Loucy (cell line): ENCODE measurements around the gene F7.
"Not testable (repeated sequence)": the region's sequence is repeated elsewhere in the genome, so short reads cannot be mapped to it uniquely, and the experiment has no call there.

Source experiments
- H2AFZ ChIP-seq: fragments of 200-600 bp; sonication (generic); 2 replicates; pipeline ENCODE4 v1.6.0; 2016; ENCODE audit warnings: antibody characterized with exemption, mild to moderate bottlenecking, low read length, moderate library complexity
- H3F3A ChIP-seq: fragments of 200-600 bp; 2 replicates; pipeline ENCODE4 v1.6.0; 2016; ENCODE audit warnings: antibody characterized with exemption, low read depth, mild to moderate bottlenecking
- H3K27me3 ChIP-seq: fragments of 200-600 bp; sonication (generic); 2 replicates; pipeline ENCODE4 v1.6.1; 2014; ENCODE audit warnings: low read length, mild to moderate bottlenecking; ENCODE audit not compliant: insufficient read depth, poor library complexity, severe bottlenecking
- H3K36me3 ChIP-seq: fragments of 200-600 bp; sonication (generic); 2 replicates; pipeline ENCODE4 v1.6.1; 2016; ENCODE audit warnings: low read length; ENCODE audit not compliant: insufficient read depth
- H3K4me1 ChIP-seq: fragments of 200-600 bp; sonication (generic); 2 replicates; pipeline ENCODE4 v1.5.1; 2014; ENCODE audit warnings: low read length, mild to moderate bottlenecking; ENCODE audit not compliant: insufficient read depth, poor library complexity, severe bottlenecking
- H3K4me2 ChIP-seq: fragments of 200-600 bp; sonication (generic); 2 replicates; pipeline ENCODE4 v1.6.0; 2014; ENCODE audit warnings: antibody characterized with exemption, low read length, low read depth, mild to moderate bottlenecking; ENCODE audit not compliant: poor library complexity, severe bottlenecking
- H3K4me3 ChIP-seq: fragments of 200-600 bp; sonication (generic); 2 replicates; pipeline ENCODE4 v1.5.1; 2014; ENCODE audit warnings: low read length, mild to moderate bottlenecking, mixed read lengths; ENCODE audit not compliant: poor library complexity, severe bottlenecking
- H3K79me2 ChIP-seq: fragments of 200-600 bp; sonication (generic); 2 replicates; pipeline ENCODE4 v1.6.1; 2014; ENCODE audit warnings: low read length; ENCODE audit not compliant: insufficient read depth
- H3K9ac ChIP-seq: fragments of 200-600 bp; sonication (generic); 2 replicates; pipeline ENCODE4 v1.6.0; 2014; ENCODE audit warnings: mild to moderate bottlenecking, low read depth, low read length, moderate library complexity; ENCODE audit not compliant: poor library complexity, severe bottlenecking
- H3K9me2 ChIP-seq: fragments of 200-600 bp; sonication (generic); replicated peaks from 2 replicates; pipeline ENCODE4 v1.6.1; 2016; ENCODE audit warnings: low read depth, low read length, mixed read lengths
- H3K9me3 ChIP-seq: fragments of 200-600 bp; sonication (generic); 2 replicates; pipeline ENCODE4 v1.6.1; 2014; ENCODE audit warnings: mild to moderate bottlenecking, antibody characterized with exemption, low read length, low read depth; ENCODE audit not compliant: insufficient read depth
- H4K20me1 ChIP-seq: fragments of 200-600 bp; sonication (generic); 2 replicates; pipeline ENCODE4 v1.6.0; 2014; ENCODE audit warnings: antibody characterized with exemption, low read length, mild to moderate bottlenecking; ENCODE audit not compliant: insufficient read depth, poor library complexity, severe bottlenecking
- EZH2phosphoT487 ChIP-seq: fragments of 200-600 bp; IDR thresholded peaks from 2 replicates; pipeline ENCODE4 v1.6.1; 2018; ENCODE audit warnings: antibody characterized with exemption, mild to moderate bottlenecking, moderate library complexity, borderline replicate concordance
- TF ChIP-seq, protein P1 (sequence below): fragments of 200-600 bp; sonication (generic); conservative IDR thresholded peaks from 2 replicates; pipeline ENCODE4 v1.5.1; 2014; ENCODE audit warnings: mild to moderate bottlenecking, antibody characterized with exemption, low read length

F7 gene

DNA sequence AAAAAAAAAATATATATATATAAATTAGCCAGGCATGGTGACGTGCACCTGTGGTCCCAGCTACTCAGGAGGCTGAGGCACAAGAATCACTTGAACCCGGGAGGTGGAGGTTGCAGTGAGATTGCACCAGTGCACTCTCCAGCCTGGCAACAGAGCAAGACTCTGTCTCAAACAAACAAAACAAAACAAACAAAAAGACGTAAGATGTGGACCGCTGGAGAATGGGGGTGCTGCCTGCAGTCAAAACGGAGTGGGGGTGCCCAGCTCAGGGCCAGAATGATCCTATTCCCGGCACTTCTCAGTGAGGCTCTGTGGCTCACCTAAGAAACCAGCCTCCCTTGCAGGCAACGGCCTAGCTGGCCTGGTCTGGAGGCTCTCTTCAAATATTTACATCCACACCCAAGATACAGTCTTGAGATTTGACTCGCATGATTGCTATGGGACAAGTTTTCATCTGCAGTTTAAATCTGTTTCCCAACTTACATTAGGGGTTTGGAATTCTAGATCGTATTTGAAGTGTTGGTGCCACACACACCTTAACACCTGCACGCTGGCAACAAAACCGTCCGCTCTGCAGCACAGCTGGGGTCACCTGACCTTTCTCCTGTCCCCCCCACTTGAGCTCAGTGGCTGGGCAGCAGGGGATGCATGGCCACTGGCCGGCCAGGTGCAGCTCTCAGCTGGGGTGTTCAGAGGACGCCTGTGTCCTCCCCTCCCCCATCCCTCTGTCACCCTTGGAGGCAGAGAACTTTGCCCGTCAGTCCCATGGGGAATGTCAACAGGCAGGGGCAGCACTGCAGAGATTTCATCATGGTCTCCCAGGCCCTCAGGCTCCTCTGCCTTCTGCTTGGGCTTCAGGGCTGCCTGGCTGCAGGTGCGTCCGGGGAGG is at the start of gene F7:
Gene F7, plus strand, starts transcription at position 760 of the 889 bp plus-strand sequence. Its CDS starts 51 bp downstream, at position 811.
- no peak within 1 kb of the TSS for H3K4me2 ChIP-seq
- H3K4me3 ChIP-seq: no peak within 1 kb of the TSS
- no peaks in the 10 kb centered on the region for H3K79me2 ChIP-seq
- H2AFZ ChIP-seq: no peak within 1 kb of the TSS
- no peaks in the 10 kb centered on the region for H3F3A ChIP-seq
- no peaks in the 10 kb centered on the region for H3K4me1 ChIP-seq
- no peak for TF ChIP-seq EZH2phosphoT487
- TF ChIP-seq, protein P1, sequence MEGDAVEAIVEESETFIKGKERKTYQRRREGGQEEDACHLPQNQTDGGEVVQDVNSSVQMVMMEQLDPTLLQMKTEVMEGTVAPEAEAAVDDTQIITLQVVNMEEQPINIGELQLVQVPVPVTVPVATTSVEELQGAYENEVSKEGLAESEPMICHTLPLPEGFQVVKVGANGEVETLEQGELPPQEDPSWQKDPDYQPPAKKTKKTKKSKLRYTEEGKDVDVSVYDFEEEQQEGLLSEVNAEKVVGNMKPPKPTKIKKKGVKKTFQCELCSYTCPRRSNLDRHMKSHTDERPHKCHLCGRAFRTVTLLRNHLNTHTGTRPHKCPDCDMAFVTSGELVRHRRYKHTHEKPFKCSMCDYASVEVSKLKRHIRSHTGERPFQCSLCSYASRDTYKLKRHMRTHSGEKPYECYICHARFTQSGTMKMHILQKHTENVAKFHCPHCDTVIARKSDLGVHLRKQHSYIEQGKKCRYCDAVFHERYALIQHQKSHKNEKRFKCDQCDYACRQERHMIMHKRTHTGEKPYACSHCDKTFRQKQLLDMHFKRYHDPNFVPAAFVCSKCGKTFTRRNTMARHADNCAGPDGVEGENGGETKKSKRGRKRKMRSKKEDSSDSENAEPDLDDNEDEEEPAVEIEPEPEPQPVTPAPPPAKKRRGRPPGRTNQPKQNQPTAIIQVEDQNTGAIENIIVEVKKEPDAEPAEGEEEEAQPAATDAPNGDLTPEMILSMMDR: no peak
- H3K27me3 ChIP-seq: no peaks in the 10 kb centered on the region
- no peaks in the 10 kb centered on the region for H3K9me2 ChIP-seq
- H4K20me1 ChIP-seq: no peaks in the 10 kb centered on the region
- no peak within 1 kb of the TSS for H3K9ac ChIP-seq
- no peaks in the 10 kb centered on the region for H3K9me3 ChIP-seq
- no peaks in the 10 kb centered on the region for H3K36me3 ChIP-seq

DNA sequence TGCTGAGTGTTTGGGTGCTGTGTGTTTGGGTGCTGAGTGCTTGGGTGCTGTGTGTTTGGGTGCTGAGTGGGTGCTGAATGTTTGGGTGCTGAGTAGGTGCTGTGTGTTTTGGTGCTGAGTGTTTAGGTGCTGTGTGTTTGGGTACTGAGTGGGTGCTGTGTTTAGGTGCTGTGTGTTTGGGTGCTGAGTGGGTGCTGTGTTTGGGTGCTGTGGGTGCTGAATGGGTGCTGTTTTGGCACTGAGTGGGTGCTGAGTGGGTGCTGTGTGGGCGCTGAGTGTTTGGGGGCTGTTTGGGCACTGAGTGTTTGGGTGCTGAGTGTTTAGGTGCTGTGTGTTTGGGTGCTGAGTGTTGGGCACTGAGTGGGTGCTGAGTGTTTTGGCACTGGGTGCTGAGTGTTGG is 48.5 kb upstream of the F7 start:
- Histone ChIP-seq H3K4me2 (no peak overlapping the region), H3K9ac (no peak overlapping the region), H4K20me1 (no peaks in the 10 kb centered on the region), H3K27me3 (no peaks in the 10 kb centered on the region), H3K79me2 (no peaks in the 10 kb centered on the region), H2AFZ (no peak overlapping the region), H3K9me3 (peaks cover 3% of the 10 kb centered on the region; the same call in 1 of the 2 replicates), H3K4me3 (no peak overlapping the region), H3K9me2 (no peaks in the 10 kb centered on the region), H3K4me1 (no peaks in the 10 kb centered on the region), H3K36me3 (no peaks in the 10 kb centered on the region), H3F3A (no peaks in the 10 kb centered on the region)
- TF ChIP-seq, protein P1: no peak
- no peak for TF ChIP-seq EZH2phosphoT487

- H3K79me2 ChIP-seq, H3K9me2 ChIP-seq, H3K9ac ChIP-seq, H3K4me3 ChIP-seq, H3K36me3 ChIP-seq, H3K9me3 ChIP-seq, H2AFZ ChIP-seq, H4K20me1 ChIP-seq, H3K4me1 ChIP-seq, H3K4me2 ChIP-seq, H3K27me3 ChIP-seq, H3F3A ChIP-seq: not testable (repeated sequence)
Observed at GRCh38 chr13:113057559-113057958, 48.0 kb upstream of the F7 start.
